Panc1 (cell line): Measurements from ENCODE around the gene IRF7. TPM values are rescaled to one million over a fixed set of nuclear protein-coding genes. Genes with fewer than 3 reads are reported as not detected.

Experiments used
- ATAC-seq: fragments of 200-7000 bp; cut with Tn5 transposase; 2 replicates; pipeline ENCODE4 v1.9.1; 2020; ENCODE audit warnings: mild to moderate bottlenecking, moderate library complexity
- BruUV-seq: library from RNA; stranded (reverse); fragments of 400-500 nt; replicated peaks from 2 replicates; lab custom pipeline; 2021; lab: Mats Ljungman, UMichigan
- CTCF ChIA-PET: fragments of 300-600 bp; sonication (Branson Sonifier 250); formaldehyde crosslinking; loops from one replicate; lab custom pipeline; 2022; ENCODE audit warnings: antibody characterized with exemption; lab: Charles Lee
- POLR2A ChIA-PET: fragments of 300-600 bp; sonication (Branson Sonifier 250); formaldehyde crosslinking; loops from one replicate; lab custom pipeline; 2022; ENCODE audit warnings: antibody characterized with exemption; lab: Charles Lee
- DNase-seq: peaks from one replicate; pipeline ENCODE4 v3.0.0-alpha.2; 2010; ENCODE audit warnings: low read depth, low spot score
- H3K27ac ChIP-seq: 2 replicates; pipeline ENCODE4 v1.5.1; 2011; ENCODE audit warnings: mild to moderate bottlenecking, low read length, inconsistent platforms
- H3K27me3 ChIP-seq: fragments of 200-500 bp; sonication (Bioruptor generic); 2 replicates; pipeline ENCODE4 v1.6.0; 2014; ENCODE audit warnings: low read length, inconsistent platforms; ENCODE audit not compliant: control insufficient read depth, insufficient read depth
- H3K36me3 ChIP-seq: fragments of 200-500 bp; sonication (Bioruptor generic); 2 replicates; pipeline ENCODE4 v1.5.1; 2014; ENCODE audit warnings: inconsistent platforms, mild to moderate bottlenecking, low read length, moderate library complexity; ENCODE audit not compliant: control insufficient read depth, insufficient read depth
- H3K4me1 ChIP-seq: 2 replicates; pipeline ENCODE4 v1.5.1; 2011; ENCODE audit warnings: inconsistent platforms, mild to moderate bottlenecking, low read length, moderate library complexity; ENCODE audit not compliant: control insufficient read depth, insufficient read depth
- H3K4me3 ChIP-seq, 2 experiments: 2 replicates each; pipeline ENCODE4 v1.5.1; 2011 to 2012; ENCODE audit warnings: low read depth in 2 of 2, low read length in 2 of 2, mild to moderate bottlenecking in 2 of 2, inconsistent platforms in 1 of 2, moderate library complexity in 1 of 2
- H3K9me3 ChIP-seq: fragments of 200-500 bp; sonication (Bioruptor generic); 2 replicates; pipeline ENCODE4 v1.5.1; 2014; ENCODE audit warnings: low read depth, mild to moderate bottlenecking, inconsistent platforms, low read length, moderate library complexity; ENCODE audit not compliant: control insufficient read depth, insufficient read depth
- POLR2AphosphoS5 ChIP-seq: IDR thresholded peaks from 2 replicates; pipeline ENCODE4 v1.6.1; 2012; ENCODE audit warnings: mild to moderate bottlenecking, low read depth, low read length, moderate library complexity
- SIN3A ChIP-seq: IDR thresholded peaks from 2 replicates; pipeline ENCODE4 v1.6.1; 2012; ENCODE audit warnings: low read depth, mild to moderate bottlenecking, low read length, moderate library complexity, borderline replicate concordance; ENCODE audit not compliant: insufficient read depth
- TCF7L2 ChIP-seq: IDR thresholded peaks from 2 replicates; pipeline ENCODE4 v1.6.1; 2011; ENCODE audit warnings: mild to moderate bottlenecking, low read depth, low read length, inconsistent platforms
- in situ Hi-C: cut with HindIII; loops from 2 replicates; pipeline ENCODE4 v1.10.0; 2016; ENCODE audit warnings: low sequenced_read_pairs, low pct_unique_long_range_greater_than_20kb
- intact Hi-C: fragments of 100-400 bp; cut with micrococcal nuclease; formaldehyde crosslinking; loops from one replicate; pipeline ENCODE4 v1.10.0; 2022; ENCODE audit not compliant: unreplicated experiment
- total RNA-seq: library from RNA; stranded (reverse); gene quantifications from one replicate; pipeline ENCODE4 v1.2.1, GENCODE V29; 2021; ENCODE audit not compliant: unreplicated experiment
- TF ChIP-seq, protein P1 (sequence below): fragments of 450-650 bp; IDR thresholded peaks from 2 replicates; pipeline ENCODE4 v1.5.1; 2017; ENCODE audit warnings: mild to moderate bottlenecking
- TF ChIP-seq, protein P2 (sequence below), 2 experiments: IDR thresholded peaks; 2 replicates each; pipeline ENCODE4 v1.6.1; 2011 to 2012; ENCODE audit warnings: low read depth in 2 of 2, control low read depth in 1 of 2, low read length in 1 of 2, mild to moderate bottlenecking in 1 of 2, moderate library complexity in 1 of 2; ENCODE audit not compliant: insufficient read depth in 1 of 2

Gene IRF7
- total RNA-seq, 1 experiment from 2014 or later, result 23.9 TPM

DNA sequence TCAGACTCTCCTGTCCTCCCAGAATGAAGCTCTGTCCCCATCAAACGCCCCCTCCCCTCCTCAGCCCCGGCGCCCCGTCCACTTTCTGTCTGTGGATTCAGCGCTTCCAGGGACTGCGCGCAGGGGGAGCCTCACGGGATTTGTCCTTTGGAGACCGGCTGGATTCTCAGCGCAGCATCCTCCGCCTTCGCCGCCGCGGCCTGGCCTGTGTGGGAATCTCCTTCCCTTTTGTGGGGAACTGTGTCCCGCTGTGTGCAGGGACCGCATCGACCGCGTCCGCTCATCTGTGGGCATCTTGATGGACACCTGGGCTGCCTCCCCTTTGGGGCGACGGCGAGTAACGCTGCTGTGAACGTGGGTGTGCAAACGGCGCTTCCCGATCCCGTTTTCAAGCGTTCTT, 12.3 kb upstream of the IRF7 start:
- ChIA-PET POLR2A (no interaction called here), CTCF (no interaction called here)
- TF ChIP-seq, protein P1, sequence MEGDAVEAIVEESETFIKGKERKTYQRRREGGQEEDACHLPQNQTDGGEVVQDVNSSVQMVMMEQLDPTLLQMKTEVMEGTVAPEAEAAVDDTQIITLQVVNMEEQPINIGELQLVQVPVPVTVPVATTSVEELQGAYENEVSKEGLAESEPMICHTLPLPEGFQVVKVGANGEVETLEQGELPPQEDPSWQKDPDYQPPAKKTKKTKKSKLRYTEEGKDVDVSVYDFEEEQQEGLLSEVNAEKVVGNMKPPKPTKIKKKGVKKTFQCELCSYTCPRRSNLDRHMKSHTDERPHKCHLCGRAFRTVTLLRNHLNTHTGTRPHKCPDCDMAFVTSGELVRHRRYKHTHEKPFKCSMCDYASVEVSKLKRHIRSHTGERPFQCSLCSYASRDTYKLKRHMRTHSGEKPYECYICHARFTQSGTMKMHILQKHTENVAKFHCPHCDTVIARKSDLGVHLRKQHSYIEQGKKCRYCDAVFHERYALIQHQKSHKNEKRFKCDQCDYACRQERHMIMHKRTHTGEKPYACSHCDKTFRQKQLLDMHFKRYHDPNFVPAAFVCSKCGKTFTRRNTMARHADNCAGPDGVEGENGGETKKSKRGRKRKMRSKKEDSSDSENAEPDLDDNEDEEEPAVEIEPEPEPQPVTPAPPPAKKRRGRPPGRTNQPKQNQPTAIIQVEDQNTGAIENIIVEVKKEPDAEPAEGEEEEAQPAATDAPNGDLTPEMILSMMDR, result no peak
- no peak for TF ChIP-seq SIN3A
- no peak for TF ChIP-seq TCF7L2
- no peak for TF ChIP-seq POLR2AphosphoS5
- Histone ChIP-seq H3K9me3 (no peaks in the 10 kb centered on the region), H3K4me1 (peaks cover 11% of the 10 kb centered on the region), H3K27me3 (no peaks in the 10 kb centered on the region), H3K4me3 (no peak overlapping the region), H3K36me3 (no peaks in the 10 kb centered on the region), H3K27ac (peak overlapping the region; percentile 31; the same call in 1 of the 2 replicates)
- DNase-seq (no peak), ATAC-seq (peak; percentile 7)
- in situ Hi-C loops, result no loop called here
- intact Hi-C loops, result no loop called here
- no TSS peak for BruUV-seq

DNA sequence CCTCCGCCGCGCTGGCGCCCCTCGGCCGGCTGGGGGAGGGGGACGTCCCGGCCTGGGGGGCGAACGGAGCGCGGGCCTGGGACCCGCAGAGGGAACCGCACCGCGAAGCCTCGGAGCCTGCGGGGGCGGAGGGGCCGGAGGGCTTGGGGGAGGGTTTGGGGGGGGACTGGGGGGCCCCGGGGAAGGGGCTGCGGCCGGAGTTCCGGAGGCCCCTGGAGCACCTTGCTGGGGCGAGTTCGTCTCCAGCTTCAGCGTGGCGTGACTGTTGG, 11.5 kb upstream of the IRF7 start:
- intact Hi-C loops, result no loop called here
- H3K27me3 ChIP-seq, result no peaks in the 10 kb centered on the region

More for the DNA sequence above, 11.5 kb upstream of the IRF7 start:
- Histone ChIP-seq H3K4me3 (no peak overlapping the region), H3K36me3 (no peaks in the 10 kb centered on the region), H3K4me1 (peaks cover 11% of the 10 kb centered on the region), H3K27ac (no peak overlapping the region), H3K9me3 (no peaks in the 10 kb centered on the region)
- BruUV-seq, result no TSS peak
- ChIA-PET POLR2A (no interaction called here), CTCF (no interaction called here)
- in situ Hi-C loops, result no loop called here
- DNase-seq (no peak), ATAC-seq (no peak)
- no peak for TF ChIP-seq SIN3A
- no peak for TF ChIP-seq POLR2AphosphoS5
- TF ChIP-seq, protein P1, result no peak
- TF ChIP-seq TCF7L2, result no peak
- TF ChIP-seq, protein P2, sequence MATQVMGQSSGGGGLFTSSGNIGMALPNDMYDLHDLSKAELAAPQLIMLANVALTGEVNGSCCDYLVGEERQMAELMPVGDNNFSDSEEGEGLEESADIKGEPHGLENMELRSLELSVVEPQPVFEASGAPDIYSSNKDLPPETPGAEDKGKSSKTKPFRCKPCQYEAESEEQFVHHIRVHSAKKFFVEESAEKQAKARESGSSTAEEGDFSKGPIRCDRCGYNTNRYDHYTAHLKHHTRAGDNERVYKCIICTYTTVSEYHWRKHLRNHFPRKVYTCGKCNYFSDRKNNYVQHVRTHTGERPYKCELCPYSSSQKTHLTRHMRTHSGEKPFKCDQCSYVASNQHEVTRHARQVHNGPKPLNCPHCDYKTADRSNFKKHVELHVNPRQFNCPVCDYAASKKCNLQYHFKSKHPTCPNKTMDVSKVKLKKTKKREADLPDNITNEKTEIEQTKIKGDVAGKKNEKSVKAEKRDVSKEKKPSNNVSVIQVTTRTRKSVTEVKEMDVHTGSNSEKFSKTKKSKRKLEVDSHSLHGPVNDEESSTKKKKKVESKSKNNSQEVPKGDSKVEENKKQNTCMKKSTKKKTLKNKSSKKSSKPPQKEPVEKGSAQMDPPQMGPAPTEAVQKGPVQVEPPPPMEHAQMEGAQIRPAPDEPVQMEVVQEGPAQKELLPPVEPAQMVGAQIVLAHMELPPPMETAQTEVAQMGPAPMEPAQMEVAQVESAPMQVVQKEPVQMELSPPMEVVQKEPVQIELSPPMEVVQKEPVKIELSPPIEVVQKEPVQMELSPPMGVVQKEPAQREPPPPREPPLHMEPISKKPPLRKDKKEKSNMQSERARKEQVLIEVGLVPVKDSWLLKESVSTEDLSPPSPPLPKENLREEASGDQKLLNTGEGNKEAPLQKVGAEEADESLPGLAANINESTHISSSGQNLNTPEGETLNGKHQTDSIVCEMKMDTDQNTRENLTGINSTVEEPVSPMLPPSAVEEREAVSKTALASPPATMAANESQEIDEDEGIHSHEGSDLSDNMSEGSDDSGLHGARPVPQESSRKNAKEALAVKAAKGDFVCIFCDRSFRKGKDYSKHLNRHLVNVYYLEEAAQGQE (IDR thresholded peaks at IDR 0.05; ENCODE audit: insufficient read depth in 1 of 2, low read depth in 2 of 2, low read length in 1 of 2), result no peak
